GM21447 (cell line): ENCODE results near the gene ATG101.

ENCODE experiments used
- ATAC-seq: cut with Tn5 transposase; IDR thresholded peaks from one replicate; pipeline ENCODE4 v1.9.1; 2021; ENCODE audit not compliant: unreplicated experiment

The ATG101 gene

DNA sequence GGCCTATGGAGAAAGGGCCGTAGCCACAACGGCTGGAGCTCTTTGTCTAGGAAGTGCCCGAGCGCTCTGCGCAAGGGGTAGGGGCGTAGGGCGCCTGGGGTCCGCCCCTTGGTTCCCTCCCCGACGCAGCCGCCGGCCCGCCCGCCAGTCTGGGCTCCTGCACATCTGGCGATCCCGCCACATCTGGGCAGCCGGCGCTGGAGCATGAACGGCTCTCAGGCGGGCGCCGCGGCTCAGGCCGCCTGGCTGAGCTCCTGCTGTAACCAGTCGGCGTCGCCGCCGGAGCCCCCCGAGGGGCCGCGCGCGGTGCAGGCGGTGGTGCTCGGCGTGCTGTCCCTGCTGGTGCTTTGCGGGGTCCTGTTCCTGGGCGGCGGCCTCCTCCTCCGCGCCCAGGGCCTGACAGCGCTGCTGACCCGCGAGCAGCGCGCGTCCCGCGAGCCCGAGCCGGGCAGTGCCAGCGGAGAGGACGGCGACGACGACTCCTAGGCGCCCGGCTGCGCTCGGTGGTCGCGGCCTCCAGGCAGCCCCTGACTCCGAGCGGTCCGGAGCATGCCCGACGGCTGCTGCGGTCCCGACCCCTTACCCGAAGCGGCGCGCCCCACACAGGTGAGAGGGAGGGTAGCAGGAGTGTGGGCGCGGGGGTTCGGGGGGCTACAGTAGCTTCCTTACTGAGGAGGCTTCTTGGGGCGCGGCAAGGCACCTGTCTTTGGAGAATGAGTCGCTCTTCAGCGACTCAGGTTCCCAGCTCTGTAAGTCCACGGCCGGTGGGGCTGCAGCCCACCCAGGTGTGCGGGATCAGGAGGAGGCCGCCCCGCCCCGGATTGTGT is 10.0 kb downstream of the ATG101 start, which contains the start of gene SMIM41:
TSS of gene SMIM41 (plus strand) at position 129 of the 827 bp plus-strand sequence. CDS start at position 205, 76 bp downstream.
- ATAC-seq, result no peak

DNA sequence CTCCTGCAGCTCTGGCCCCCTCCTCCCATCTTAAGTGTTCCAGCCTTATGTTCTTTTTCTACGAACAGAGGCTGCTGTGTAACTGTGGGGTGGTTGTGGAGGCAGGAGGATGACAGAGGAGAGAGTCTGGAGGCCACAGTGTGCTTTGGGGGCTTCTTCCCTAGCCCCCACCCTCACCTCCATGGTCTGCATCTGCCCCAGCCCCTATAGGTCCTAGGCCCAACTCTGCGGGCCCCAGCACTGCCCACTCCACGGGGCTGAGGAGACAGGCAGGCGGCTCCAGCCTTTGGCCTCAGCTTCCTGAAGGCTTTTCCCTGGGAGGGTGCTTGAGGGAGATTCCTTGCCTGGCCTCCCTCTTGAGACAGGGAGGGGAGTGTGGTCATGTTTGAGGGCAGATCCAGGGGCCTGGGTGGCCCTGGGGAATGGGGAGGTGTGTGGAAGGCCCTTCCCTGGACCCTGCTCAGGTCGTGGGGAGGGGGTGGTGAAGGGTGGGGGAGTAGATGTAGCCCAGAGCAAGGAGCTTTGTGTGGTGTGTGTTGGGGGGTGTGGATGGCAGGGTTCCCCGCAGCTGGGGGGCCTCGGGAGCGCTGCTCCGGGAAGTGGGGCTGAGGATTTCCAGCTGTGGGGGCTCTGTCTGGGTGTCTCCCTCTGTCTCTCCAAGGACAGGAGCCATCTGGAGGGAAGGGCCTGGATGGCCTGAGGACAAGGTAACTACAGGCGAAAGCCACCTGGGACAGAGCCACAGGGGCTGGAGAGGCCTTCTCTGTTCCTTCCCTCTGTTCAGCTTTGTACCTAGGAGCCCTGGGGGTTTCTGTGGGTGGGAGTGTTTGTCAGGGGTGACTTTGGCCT is 10.8 kb downstream of the ATG101 start:
- ATAC-seq, result no peak

DNA sequence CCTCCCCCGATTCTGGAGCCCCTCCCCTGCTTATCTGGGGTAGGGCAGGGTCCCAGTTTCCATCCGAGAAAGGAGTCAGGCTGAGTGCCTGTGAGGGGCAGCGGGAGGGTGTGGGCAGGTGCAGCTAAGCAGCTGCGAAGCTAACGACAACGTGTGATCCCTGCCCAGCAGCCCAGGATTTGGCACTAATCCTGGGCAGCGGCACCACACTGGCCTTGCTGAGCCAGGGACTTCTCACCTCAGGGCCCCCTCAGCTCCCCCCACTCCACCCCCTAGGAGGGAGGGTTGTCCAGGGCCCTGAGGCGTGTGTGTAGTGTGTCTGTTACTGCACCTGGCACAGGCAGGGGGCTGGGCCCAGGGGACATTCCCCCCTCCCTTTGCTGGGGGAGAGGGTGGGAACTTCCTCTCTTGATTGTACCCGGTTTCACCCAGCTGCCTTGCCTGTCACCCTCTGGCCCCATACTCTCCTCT is 11.5 kb downstream of the ATG101 start:
- ATAC-seq, result peak; percentile 72

- no peak for ATAC-seq
These were observed 12.4 kb downstream of the ATG101 start for GRCh38 chr12:52082026-52082668.

DNA sequence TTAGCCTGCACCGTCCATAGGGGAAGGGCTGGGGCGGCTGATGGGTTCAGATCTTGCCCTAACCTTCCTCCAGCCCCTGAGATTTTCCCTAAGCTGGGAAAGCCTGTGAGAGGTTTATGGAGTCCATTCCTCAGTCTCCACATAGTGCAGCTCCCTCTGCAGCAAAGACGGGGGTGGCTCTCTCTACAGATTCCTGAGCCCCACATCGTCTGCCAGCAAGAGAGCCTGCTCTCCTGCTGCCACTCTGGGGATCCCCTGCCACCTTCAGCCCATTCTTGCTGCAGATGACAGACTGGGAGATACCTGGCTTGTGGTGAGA is 12.8 kb downstream of the ATG101 start:
- no peak for ATAC-seq

GRCh38 chr12:52082988-52083637 is 13.3 kb downstream of the ATG101 start:
- ATAC-seq, result no peak

- no peak for ATAC-seq
These were observed 13.8 kb downstream of the ATG101 start for GRCh38 chr12:52083638-52083996.

GRCh38 chr12:52084491-52085231 is 14.9 kb downstream of the ATG101 start:
- no peak for ATAC-seq

DNA sequence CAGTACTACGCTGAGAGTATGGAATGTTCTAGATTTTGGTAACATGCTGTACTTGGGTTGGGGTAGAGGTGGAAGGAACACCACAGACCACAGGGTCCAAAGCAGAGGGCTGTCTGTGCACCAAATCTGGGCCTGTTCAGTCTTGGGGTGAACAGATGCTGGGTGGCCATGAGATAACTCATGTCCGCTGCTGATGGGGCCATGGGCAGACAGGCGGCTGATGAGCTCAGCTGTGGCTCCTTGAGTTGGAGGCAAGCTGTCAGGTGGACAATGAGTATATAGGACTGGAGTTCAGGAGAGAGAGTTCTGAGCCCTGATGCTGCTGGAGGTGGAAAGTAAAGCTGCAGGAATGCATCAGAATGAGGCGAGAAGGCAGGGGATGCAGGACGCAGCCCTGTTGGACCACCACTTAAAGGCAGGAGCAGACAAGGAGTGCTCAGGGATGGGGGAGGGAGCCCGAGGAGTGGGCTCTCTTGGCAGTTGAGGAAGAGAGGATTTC is 16.0 kb downstream of the ATG101 start:
- ATAC-seq, result no peak

GRCh38 chr12:52086366-52086765 is 16.6 kb downstream of the ATG101 start:
- no peak for ATAC-seq

DNA sequence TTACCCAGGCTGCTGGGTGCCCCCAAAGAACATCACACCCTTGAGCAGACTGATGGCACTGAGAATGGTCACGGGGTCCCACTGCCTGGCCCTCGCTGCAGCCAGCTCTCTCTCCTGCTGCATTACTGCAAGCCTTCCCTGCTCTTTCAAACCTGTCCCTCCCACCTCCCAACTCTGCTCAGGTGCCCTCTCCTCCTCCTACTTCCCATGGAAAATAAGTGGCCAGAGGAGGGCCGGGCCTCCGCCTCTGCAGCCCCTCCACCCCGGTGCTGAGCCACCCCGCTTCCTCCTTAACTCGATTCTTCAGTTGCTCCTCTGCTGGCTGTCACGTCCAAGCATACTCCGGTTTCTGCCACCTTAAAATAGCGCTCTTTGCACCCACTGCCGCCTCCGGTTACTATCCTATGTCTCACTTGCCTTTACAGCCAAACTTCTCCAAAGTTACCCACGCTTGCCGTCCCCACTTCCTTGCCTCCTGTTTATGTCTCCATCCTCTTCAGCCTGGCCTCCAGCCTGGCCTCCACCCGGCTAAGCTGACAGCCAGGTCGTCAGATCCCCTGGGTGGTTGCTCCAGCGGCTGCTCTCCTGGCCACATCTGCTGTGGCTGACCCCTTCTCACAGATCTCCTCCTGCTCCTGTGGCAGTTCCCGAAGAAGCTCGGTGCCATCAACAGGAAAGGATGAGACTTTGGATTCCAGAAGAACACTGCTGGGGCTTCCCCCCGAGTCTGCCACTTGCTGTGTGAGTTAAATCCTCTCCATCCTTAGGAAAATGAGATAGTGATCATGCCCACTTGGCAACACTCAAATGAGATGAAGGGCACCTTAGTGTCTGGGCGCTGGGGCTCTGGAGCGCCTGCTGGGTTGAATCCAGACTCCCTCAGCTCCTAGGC is 17.4 kb downstream of the ATG101 start:
- ATAC-seq, result no peak

DNA sequence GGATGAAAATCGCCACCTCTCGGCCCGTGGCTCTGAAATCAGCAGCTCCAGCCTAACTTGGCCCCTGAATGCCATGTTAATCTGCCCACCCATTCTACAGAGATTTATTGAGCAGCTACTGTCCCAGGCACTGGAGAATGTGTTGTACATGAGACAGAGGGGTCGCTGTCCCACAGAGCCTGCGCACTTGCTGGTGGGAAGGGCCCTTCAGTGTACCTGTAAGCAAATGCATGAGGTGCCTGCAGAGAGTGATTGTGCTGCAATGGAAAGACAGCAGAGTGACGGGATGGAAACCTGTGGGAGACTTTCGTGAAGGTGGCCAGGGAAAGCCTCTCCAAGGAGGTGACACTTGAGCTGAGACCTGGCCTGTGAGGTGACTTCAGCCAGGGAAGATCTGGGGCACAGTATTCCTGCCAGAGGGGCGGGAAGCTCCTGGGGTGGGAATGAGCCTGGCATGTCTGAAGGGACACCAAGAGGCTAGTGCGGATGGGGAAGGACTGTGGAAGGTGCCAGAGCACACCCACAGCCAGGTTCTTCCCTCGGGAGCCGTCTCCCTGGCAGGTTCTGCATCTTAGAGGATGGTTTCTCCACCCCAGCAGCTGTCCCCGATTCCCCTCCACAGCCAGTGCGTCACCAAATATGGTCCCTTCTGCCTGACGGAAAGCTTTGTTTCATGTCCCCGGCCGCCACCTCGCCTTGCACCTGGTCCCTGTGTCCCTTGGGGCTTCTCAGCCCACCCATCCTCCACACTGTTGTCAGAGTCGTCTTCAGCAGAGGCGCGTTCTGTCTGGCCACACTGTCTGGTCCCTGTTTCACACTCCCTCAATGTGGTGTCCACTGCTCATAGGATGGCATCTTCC is 18.4 kb downstream of the ATG101 start:
- peak; percentile 83 for ATAC-seq

- ATAC-seq, result no peak
These were observed 19.7 kb downstream of the ATG101 start for GRCh38 chr12:52089491-52089890.

GRCh38 chr12:52090291-52090690 is 20.5 kb downstream of the ATG101 start:
- no peak for ATAC-seq

GRCh38 chr12:52091061-52091460 is 21.3 kb downstream of the ATG101 start:
- no peak for ATAC-seq

DNA sequence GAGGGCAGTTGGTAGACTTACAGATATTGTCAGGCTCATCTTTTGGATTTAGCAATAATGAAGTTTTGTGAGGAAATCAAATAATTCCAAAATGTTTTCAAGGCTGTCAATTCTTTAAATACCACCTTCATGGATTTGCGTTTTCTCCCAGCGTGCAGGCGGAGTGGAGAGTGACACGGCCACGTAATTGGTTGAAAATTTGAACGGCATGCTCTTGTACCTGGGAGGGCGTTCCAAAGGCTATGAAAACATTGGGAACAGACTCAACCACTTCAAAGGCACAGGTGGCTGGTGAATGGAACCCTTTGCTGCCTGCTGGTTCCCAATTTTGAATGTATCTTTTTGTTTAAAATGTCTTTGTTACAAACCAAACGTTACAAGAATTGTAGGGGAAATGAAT is 22.1 kb downstream of the ATG101 start:
- no peak for ATAC-seq

- ATAC-seq, result no peak
These were observed 23.6 kb downstream of the ATG101 start for GRCh38 chr12:52093346-52093745.

GRCh38 chr12:52096332-52097044 is 26.7 kb downstream of the ATG101 start:
- no peak for ATAC-seq
